ENCODE results near the gene THOC5.

DNA sequence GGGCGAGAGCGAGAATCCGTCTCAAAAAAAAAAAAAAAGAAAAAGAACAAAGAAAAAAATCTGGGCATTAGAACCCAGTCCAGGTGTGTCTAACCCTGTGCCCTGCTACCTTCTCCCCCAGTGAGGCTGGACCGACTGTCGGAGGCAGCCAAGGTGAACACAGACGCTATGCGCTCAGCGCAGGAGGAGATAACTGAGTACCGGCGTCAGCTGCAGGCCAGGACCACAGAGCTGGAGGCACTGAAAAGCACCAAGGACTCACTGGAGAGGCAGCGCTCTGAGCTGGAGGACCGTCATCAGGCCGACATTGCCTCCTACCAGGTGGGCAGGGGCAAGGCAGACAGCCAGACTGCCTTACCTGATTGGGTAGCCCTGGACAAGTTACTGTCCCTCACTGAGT lies 70.3 kb downstream of the THOC5 start:
- TF ChIP-seq, protein P1, sequence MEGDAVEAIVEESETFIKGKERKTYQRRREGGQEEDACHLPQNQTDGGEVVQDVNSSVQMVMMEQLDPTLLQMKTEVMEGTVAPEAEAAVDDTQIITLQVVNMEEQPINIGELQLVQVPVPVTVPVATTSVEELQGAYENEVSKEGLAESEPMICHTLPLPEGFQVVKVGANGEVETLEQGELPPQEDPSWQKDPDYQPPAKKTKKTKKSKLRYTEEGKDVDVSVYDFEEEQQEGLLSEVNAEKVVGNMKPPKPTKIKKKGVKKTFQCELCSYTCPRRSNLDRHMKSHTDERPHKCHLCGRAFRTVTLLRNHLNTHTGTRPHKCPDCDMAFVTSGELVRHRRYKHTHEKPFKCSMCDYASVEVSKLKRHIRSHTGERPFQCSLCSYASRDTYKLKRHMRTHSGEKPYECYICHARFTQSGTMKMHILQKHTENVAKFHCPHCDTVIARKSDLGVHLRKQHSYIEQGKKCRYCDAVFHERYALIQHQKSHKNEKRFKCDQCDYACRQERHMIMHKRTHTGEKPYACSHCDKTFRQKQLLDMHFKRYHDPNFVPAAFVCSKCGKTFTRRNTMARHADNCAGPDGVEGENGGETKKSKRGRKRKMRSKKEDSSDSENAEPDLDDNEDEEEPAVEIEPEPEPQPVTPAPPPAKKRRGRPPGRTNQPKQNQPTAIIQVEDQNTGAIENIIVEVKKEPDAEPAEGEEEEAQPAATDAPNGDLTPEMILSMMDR (IDR thresholded peaks at IDR 0.05; ENCODE audit: insufficient read depth, low read length, poor library complexity, severe bottlenecking), result no peak
- no peak for TF ChIP-seq EZH2phosphoT487 (conservative IDR thresholded peaks at IDR 0.05; ENCODE audit: low read length)
